Natural killer cell (primary cell): Measurements from ENCODE around the gene MVB12B. TPM values are rescaled to one million over a fixed set of nuclear protein-coding genes. Genes with fewer than 3 reads are reported as not detected.
A peak's percentile ranks its signal among the peaks of the same experiment; 100 is the strongest.

ENCODE experiments used
- ATAC-seq, 3 donors: fragments of 150-1000 bp in 2 of 3; fragments of 200-7000 bp in 1 of 3; cut with Tn5 transposase; 1 replicate in 1 of 3; 2 replicates in 2 of 3; pipeline ENCODE4 v1.10.0; 2021; ENCODE audit warnings: mild to moderate bottlenecking in 2 of 3, moderate library complexity in 2 of 3
- DNase-seq, 2 donors: peaks; one replicate each; pipeline versions ENCODE4 v3.0.0 to v3.0.0-alpha.2; 2013 to 2021; ENCODE audit warnings: mixed read lengths in 1 of 2
- H3K27ac ChIP-seq: one replicate; pipeline ENCODE4 v1.5.1; 2013; ENCODE audit warnings: mild to moderate bottlenecking, low read length
- H3K27me3 ChIP-seq: one replicate; pipeline ENCODE4 v1.6.1; 2013; ENCODE audit warnings: low read length; ENCODE audit not compliant: control insufficient read depth, insufficient read depth
- H3K36me3 ChIP-seq: one replicate; pipeline ENCODE4 v1.6.1; 2013; ENCODE audit warnings: low read length; ENCODE audit not compliant: control insufficient read depth, insufficient read depth
- H3K4me1 ChIP-seq: one replicate; pipeline ENCODE4 v1.6.1; 2013; ENCODE audit warnings: low read length; ENCODE audit not compliant: control insufficient read depth, insufficient read depth
- H3K4me3 ChIP-seq: one replicate; pipeline ENCODE4 v1.5.1; 2013; ENCODE audit warnings: low read length
- H3K9me3 ChIP-seq: one replicate; pipeline ENCODE4 v1.6.1; 2013; ENCODE audit warnings: low read length; ENCODE audit not compliant: control insufficient read depth, insufficient read depth
- H3K27ac Mint-ChIP-seq, 2 donors: one replicate each; pipeline ENCODE4 v1.8.0; 2022; ENCODE audit warnings: mild to moderate bottlenecking in 2 of 2, mixed read lengths in 2 of 2, moderate library complexity in 1 of 2
- H3K27me3 Mint-ChIP-seq, 2 donors: one replicate each; pipeline ENCODE4 v1.8.0; 2022; ENCODE audit warnings: low read depth in 2 of 2, mixed read lengths in 2 of 2
- H3K36me3 Mint-ChIP-seq: one replicate; pipeline ENCODE4 v1.8.0; 2022; ENCODE audit warnings: mixed read lengths
- H3K4me1 Mint-ChIP-seq, 2 donors: one replicate each; pipeline ENCODE4 v1.8.0; 2022; ENCODE audit warnings: mixed read lengths in 2 of 2
- H3K4me3 Mint-ChIP-seq: one replicate; pipeline ENCODE4 v1.8.0; 2022; ENCODE audit warnings: mild to moderate bottlenecking, moderate library complexity, mixed read lengths
- H3K9me3 Mint-ChIP-seq, 2 donors: one replicate each; pipeline ENCODE4 v1.8.0; 2022; ENCODE audit warnings: mixed read lengths in 2 of 2
- CTCF ChIP-seq: fragments of 200-600 bp; IDR thresholded peaks from one replicate; pipeline ENCODE4 v1.8.0; 2022; ENCODE audit warnings: antibody characterized with exemption
- WGBS: methylation state at CpG from one replicate; pipeline ENCODE4 v1.1.7; 2013; ENCODE audit warnings: missing lambda C conversion rate; ENCODE audit not compliant: insufficient coverage; 5-methylcytosine and 5-hydroxymethylcytosine counted together
- intact Hi-C: fragments of 100-400 bp; cut with micrococcal nuclease; formaldehyde crosslinking; loops from one replicate; pipeline ENCODE4 v1.14.2; 2022
- total RNA-seq, 4 donors: library from RNA; stranded (reverse); fragments of 120-200 nt in 1 of 4; gene quantifications; one replicate each; pipeline versions ENCODE4 v1.2.3 to v1.2.4, GENCODE V29; 2013 to 2022

The MVB12B gene
- total RNA-seq, 3 donors from 2014 or later (not counting 1 experiment from before 2014, with no cell fraction given) = 2.0 to 13.0 (median 7.8) TPM

GRCh38 chr9:126411225-126411947, 84.8 kb downstream of the MVB12B start:
- H3K27me3 Mint-ChIP-seq = peaks cover 0 to 4% of the 10 kb centered on the region in 2 donors
- TF ChIP-seq CTCF = no peak
- Histone ChIP-seq H3K36me3 (no peaks in the 10 kb centered on the region), H3K4me1 (peaks cover 19% of the 10 kb centered on the region), H3K27me3 (no peaks in the 10 kb centered on the region), H3K9me3 (no peaks in the 10 kb centered on the region), H3K4me3 (peak overlapping the region; percentile 2), H3K27ac (peak overlapping the region; percentile 47)
- no peaks in the 10 kb centered on the region for H3K9me3 Mint-ChIP-seq
- peak in 1 of 2 donors; percentile 78 for DNase-seq
- H3K27ac Mint-ChIP-seq = peak overlapping the region; percentile 82 to 87
- intact Hi-C loops = no loop called here
- WGBS = 43% methylated on average over 10 of the region's 12 CpGs
- peaks cover 19 to 26% of the 10 kb centered on the region in 2 donors for H3K4me1 Mint-ChIP-seq
- H3K36me3 Mint-ChIP-seq = no peaks in the 10 kb centered on the region
- peak; percentile 47 to 74 (median 64) for ATAC-seq
- peak overlapping the region; percentile 72 for H3K4me3 Mint-ChIP-seq

GRCh38 chr9:126411948-126412284, 85.3 kb downstream of the MVB12B start:
- 83% methylated on average over 6 of the region's 6 CpGs for WGBS
- Mint-ChIP-seq H3K27me3 (peaks cover 0 to 4% of the 10 kb centered on the region in 2 donors), H3K36me3 (no peaks in the 10 kb centered on the region), H3K4me1 (peaks cover 19 to 26% of the 10 kb centered on the region in 2 donors), H3K4me3 (peak overlapping the region; percentile 72), H3K9me3 (no peaks in the 10 kb centered on the region), H3K27ac (peak overlapping the region; percentile 82 to 87)
- no peak for TF ChIP-seq CTCF
- Histone ChIP-seq H3K4me1 (peaks cover 19% of the 10 kb centered on the region), H3K27me3 (no peaks in the 10 kb centered on the region), H3K36me3 (no peaks in the 10 kb centered on the region), H3K27ac (peak overlapping the region; percentile 47), H3K4me3 (peak overlapping the region; percentile 2), H3K9me3 (no peaks in the 10 kb centered on the region)
- intact Hi-C loops = no loop called here
- ATAC-seq = no peak
- DNase-seq = no peak

- peaks cover 19 to 26% of the 10 kb centered on the region in 2 donors for H3K4me1 Mint-ChIP-seq
- no peak overlapping the region for H3K4me3 ChIP-seq
- H3K27me3 ChIP-seq = no peaks in the 10 kb centered on the region
- no peak overlapping the region for H3K27ac ChIP-seq
- no peaks in the 10 kb centered on the region for H3K9me3 Mint-ChIP-seq
- TF ChIP-seq CTCF = no peak
- H3K36me3 ChIP-seq = no peaks in the 10 kb centered on the region
- H3K9me3 ChIP-seq = no peaks in the 10 kb centered on the region
- H3K4me3 Mint-ChIP-seq = no peak overlapping the region
- no peak for DNase-seq
- WGBS = 93% methylated on average over 3 of the region's 3 CpGs
- peaks cover 19% of the 10 kb centered on the region for H3K4me1 ChIP-seq
- intact Hi-C loops = no loop called here
- H3K36me3 Mint-ChIP-seq = no peaks in the 10 kb centered on the region
- no peak for ATAC-seq
- peaks cover 0 to 8% of the 10 kb centered on the region in 2 donors for H3K27me3 Mint-ChIP-seq
- peak overlapping the region; percentile 82 to 87 for H3K27ac Mint-ChIP-seq
These were observed 86.3 kb downstream of the MVB12B start for GRCh38 chr9:126412905-126413304.
